ENCODE data around the gene SPTBN1. TPM values are rescaled to one million over a fixed set of nuclear protein-coding genes. Genes with fewer than 3 reads are reported as not detected.

The SPTBN1 gene
- total RNA-seq, 1 experiment from 2014 or later, result 202 TPM

- Histone ChIP-seq H4K20me1 (ENCODE audit: low read length) (no peaks in the 10 kb centered on the region), H3F3A (ENCODE audit: low read length, unreplicated experiment) (no peaks in the 10 kb centered on the region), H3K9me3 (ENCODE audit: low read length) (no peaks in the 10 kb centered on the region), H3K4me2 (ENCODE audit: low read length) (peak overlapping the region; percentile 54), H3K27me3 (ENCODE audit: low read length) (no peaks in the 10 kb centered on the region), H3K36me3 (ENCODE audit: low read depth, low read length) (no peaks in the 10 kb centered on the region), H3K27ac (ENCODE audit: low read length) (peak overlapping the region; percentile 89), H3K4me1 (ENCODE audit: insufficient read depth, low read length) (peaks cover 31% of the 10 kb centered on the region), H2AFZ (ENCODE audit: low read length) (no peak overlapping the region), H3K9me2 (replicated peaks; ENCODE audit: low read length) (no peaks in the 10 kb centered on the region), H3K79me2 (ENCODE audit: low read length) (peaks cover 12% of the 10 kb centered on the region), H3K4me3 (ENCODE audit: low read length) (no peak overlapping the region), H3K9ac (ENCODE audit: low read length) (peak overlapping the region; percentile 50)
- ChIA-PET POLR2A (ENCODE audit: unreplicated experiment) (interaction anchor here (0.6 kb wide), 2 partner anchors 12 to 779 kb away, joined by 4 to 9 read pairs; partner anchors contain the start of gene CHAC2), CTCF (no interaction called here)
- intact Hi-C loops (cut with micrococcal nuclease), result no loop called here
- BruUV-seq (replicated peaks), result no TSS peak
- no peak for DNase-seq
- ATAC-seq, result no peak
- no peak for TF ChIP-seq CTCF (conservative IDR thresholded peaks at IDR 0.05; ENCODE audit: low read depth, low read length)
- TF ChIP-seq EZH2phosphoT487 (IDR thresholded peaks at IDR 0.05; ENCODE audit: borderline replicate concordance, low read length), result no peak
- no peak for TF ChIP-seq EZH2 (IDR thresholded peaks at IDR 0.05; ENCODE audit: low read length, unreplicated experiment)
Observed at GRCh38 chr2:54546518-54546917, 90.4 kb downstream of the SPTBN1 start.

GRCh38 chr2:54546923-54547720 lies 91.0 kb downstream of the SPTBN1 start:
- H3K9me2 ChIP-seq (replicated peaks; ENCODE audit: low read length), result no peaks in the 10 kb centered on the region
- ChIA-PET POLR2A (ENCODE audit: unreplicated experiment) (interaction anchor here (0.6 kb wide), 2 partner anchors 11 to 780 kb away, joined by 4 to 9 read pairs; partner anchors contain the start of gene CHAC2), CTCF (no interaction called here)
- peak overlapping the region; percentile 50 for H3K9ac ChIP-seq (ENCODE audit: low read length)
- BruUV-seq (replicated peaks), result no TSS peak
- H3K79me2 ChIP-seq (ENCODE audit: low read length), result peaks cover 12% of the 10 kb centered on the region
- no peaks in the 10 kb centered on the region for H3K9me3 ChIP-seq (ENCODE audit: low read length)
- peaks cover 31% of the 10 kb centered on the region for H3K4me1 ChIP-seq (ENCODE audit: insufficient read depth, low read length)
- no peak overlapping the region for H3K4me3 ChIP-seq (ENCODE audit: low read length)
- H4K20me1 ChIP-seq (ENCODE audit: low read length), result no peaks in the 10 kb centered on the region
- TF ChIP-seq EZH2phosphoT487 (IDR thresholded peaks at IDR 0.05; ENCODE audit: borderline replicate concordance, low read length) (no peak), CTCF (conservative IDR thresholded peaks at IDR 0.05; ENCODE audit: low read depth, low read length) (no peak), EZH2 (IDR thresholded peaks at IDR 0.05; ENCODE audit: low read length, unreplicated experiment) (no peak)
- no peaks in the 10 kb centered on the region for H3F3A ChIP-seq (ENCODE audit: low read length, unreplicated experiment)
- peak overlapping the region; percentile 89 for H3K27ac ChIP-seq (ENCODE audit: low read length)
- H3K4me2 ChIP-seq (ENCODE audit: low read length), result peak overlapping the region; percentile 54
- H3K27me3 ChIP-seq (ENCODE audit: low read length), result no peaks in the 10 kb centered on the region
- no peaks in the 10 kb centered on the region for H3K36me3 ChIP-seq (ENCODE audit: low read depth, low read length)
- DNase-seq (no peak), ATAC-seq (no peak)
- intact Hi-C loops (cut with micrococcal nuclease), result no loop called here
- no peak overlapping the region for H2AFZ ChIP-seq (ENCODE audit: low read length)

- no peak for ATAC-seq
- no peaks in the 10 kb centered on the region for H4K20me1 ChIP-seq (ENCODE audit: low read length)
- POLR2A ChIA-PET (ENCODE audit: unreplicated experiment), result no interaction called here
- no peaks in the 10 kb centered on the region for H3F3A ChIP-seq (ENCODE audit: low read length, unreplicated experiment)
- H3K9me3 ChIP-seq (ENCODE audit: low read length), result no peaks in the 10 kb centered on the region
- H3K27ac ChIP-seq (ENCODE audit: low read length), result no peak overlapping the region
- H3K9ac ChIP-seq (ENCODE audit: low read length), result no peak overlapping the region
- no peaks in the 10 kb centered on the region for H3K27me3 ChIP-seq (ENCODE audit: low read length)
- no peak overlapping the region for H3K4me2 ChIP-seq (ENCODE audit: low read length)
- H3K9me2 ChIP-seq (replicated peaks; ENCODE audit: low read length), result no peaks in the 10 kb centered on the region
- TF ChIP-seq EZH2phosphoT487 (IDR thresholded peaks at IDR 0.05; ENCODE audit: borderline replicate concordance, low read length) (no peak), EZH2 (IDR thresholded peaks at IDR 0.05; ENCODE audit: low read length, unreplicated experiment) (no peak), CTCF (conservative IDR thresholded peaks at IDR 0.05; ENCODE audit: low read depth, low read length) (no peak)
- peaks cover 12% of the 10 kb centered on the region for H3K79me2 ChIP-seq (ENCODE audit: low read length)
- H2AFZ ChIP-seq (ENCODE audit: low read length), result no peak overlapping the region
- H3K4me3 ChIP-seq (ENCODE audit: low read length), result no peak overlapping the region
- no peak for DNase-seq
- no TSS peak for BruUV-seq (replicated peaks)
- CTCF ChIA-PET, result no interaction called here
- no peaks in the 10 kb centered on the region for H3K36me3 ChIP-seq (ENCODE audit: low read depth, low read length)
- intact Hi-C loops (cut with micrococcal nuclease), result no loop called here
- peaks cover 31% of the 10 kb centered on the region for H3K4me1 ChIP-seq (ENCODE audit: insufficient read depth, low read length)
Observed at GRCh38 chr2:54549430-54549829, 93.3 kb downstream of the SPTBN1 start.

All from PC-3 (cell line).